Natural killer cell (primary cell): Measurements from ENCODE around the gene KCNQ2. TPM values are rescaled to one million over a fixed set of nuclear protein-coding genes. Genes with fewer than 3 reads are reported as not detected.

Experiments
- ATAC-seq, 3 donors: fragments of 150-1000 bp in 2 of 3; fragments of 200-7000 bp in 1 of 3; cut with Tn5 transposase; 1 replicate in 1 of 3; 2 replicates in 2 of 3; pipeline ENCODE4 v1.10.0; 2021; ENCODE audit warnings: mild to moderate bottlenecking in 2 of 3, moderate library complexity in 2 of 3
- DNase-seq, 2 donors: peaks; one replicate each; pipeline versions ENCODE4 v3.0.0 to v3.0.0-alpha.2; 2013 to 2021; ENCODE audit warnings: mixed read lengths in 1 of 2
- H3K27ac ChIP-seq: one replicate; pipeline ENCODE4 v1.5.1; 2013; ENCODE audit warnings: mild to moderate bottlenecking, low read length
- H3K27me3 ChIP-seq: one replicate; pipeline ENCODE4 v1.6.1; 2013; ENCODE audit warnings: low read length; ENCODE audit not compliant: control insufficient read depth, insufficient read depth
- H3K36me3 ChIP-seq: one replicate; pipeline ENCODE4 v1.6.1; 2013; ENCODE audit warnings: low read length; ENCODE audit not compliant: control insufficient read depth, insufficient read depth
- H3K4me1 ChIP-seq: one replicate; pipeline ENCODE4 v1.6.1; 2013; ENCODE audit warnings: low read length; ENCODE audit not compliant: control insufficient read depth, insufficient read depth
- H3K4me3 ChIP-seq: one replicate; pipeline ENCODE4 v1.5.1; 2013; ENCODE audit warnings: low read length
- H3K9me3 ChIP-seq: one replicate; pipeline ENCODE4 v1.6.1; 2013; ENCODE audit warnings: low read length; ENCODE audit not compliant: control insufficient read depth, insufficient read depth
- H3K27ac Mint-ChIP-seq, 2 donors: one replicate each; pipeline ENCODE4 v1.8.0; 2022; ENCODE audit warnings: mild to moderate bottlenecking in 2 of 2, mixed read lengths in 2 of 2, moderate library complexity in 1 of 2
- H3K27me3 Mint-ChIP-seq, 2 donors: one replicate each; pipeline ENCODE4 v1.8.0; 2022; ENCODE audit warnings: low read depth in 2 of 2, mixed read lengths in 2 of 2
- H3K36me3 Mint-ChIP-seq: one replicate; pipeline ENCODE4 v1.8.0; 2022; ENCODE audit warnings: mixed read lengths
- H3K4me1 Mint-ChIP-seq, 2 donors: one replicate each; pipeline ENCODE4 v1.8.0; 2022; ENCODE audit warnings: mixed read lengths in 2 of 2
- H3K4me3 Mint-ChIP-seq: one replicate; pipeline ENCODE4 v1.8.0; 2022; ENCODE audit warnings: mild to moderate bottlenecking, moderate library complexity, mixed read lengths
- H3K9me3 Mint-ChIP-seq, 2 donors: one replicate each; pipeline ENCODE4 v1.8.0; 2022; ENCODE audit warnings: mixed read lengths in 2 of 2
- WGBS: methylation state at CpG from one replicate; pipeline ENCODE4 v1.1.7; 2013; ENCODE audit warnings: missing lambda C conversion rate; ENCODE audit not compliant: insufficient coverage; 5-methylcytosine and 5-hydroxymethylcytosine counted together
- intact Hi-C: fragments of 100-400 bp; cut with micrococcal nuclease; formaldehyde crosslinking; loops from one replicate; pipeline ENCODE4 v1.14.2; 2022
- total RNA-seq, 4 donors: library from RNA; stranded (reverse); fragments of 120-200 nt in 1 of 4; gene quantifications; one replicate each; pipeline versions ENCODE4 v1.2.3 to v1.2.4, GENCODE V29; 2013 to 2022
- TF ChIP-seq, protein P1 (sequence below): fragments of 200-600 bp; IDR thresholded peaks from one replicate; pipeline ENCODE4 v1.8.0; 2022; ENCODE audit warnings: antibody characterized with exemption

Gene KCNQ2
- total RNA-seq, 3 donors from 2014 or later (not counting 1 experiment from before 2014, with no cell fraction given), result not detected

DNA sequence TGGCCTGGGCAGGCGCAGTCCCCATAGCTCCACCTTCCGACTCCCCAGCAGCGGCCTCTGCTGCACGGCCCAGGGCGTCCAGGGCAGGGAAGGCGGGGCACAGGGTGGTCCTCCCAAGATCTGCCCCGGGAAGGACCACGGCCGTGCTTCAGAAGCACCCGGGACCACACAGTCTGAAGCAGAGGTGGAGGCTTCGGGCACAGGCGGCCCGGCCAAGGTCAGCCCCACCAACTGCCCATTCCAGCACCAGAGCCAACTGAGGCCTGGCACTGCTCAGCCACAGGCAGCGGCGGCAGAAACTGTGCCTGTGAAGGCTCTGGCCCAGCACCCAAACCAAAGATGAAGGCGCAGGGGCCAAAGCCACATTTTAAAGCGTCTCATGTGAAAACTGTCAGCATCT lies 20.6 kb downstream of the KCNQ2 start:
- Mint-ChIP-seq H3K27me3 (peaks cover 0 to 21% of the 10 kb centered on the region in 2 donors), H3K36me3 (no peaks in the 10 kb centered on the region), H3K4me1 (no peaks in the 10 kb centered on the region), H3K9me3 (no peaks in the 10 kb centered on the region), H3K4me3 (no peak overlapping the region), H3K27ac (no peak overlapping the region)
- Histone ChIP-seq H3K9me3 (no peaks in the 10 kb centered on the region), H3K4me1 (peaks cover 7% of the 10 kb centered on the region), H3K36me3 (no peaks in the 10 kb centered on the region), H3K27me3 (peaks cover 9% of the 10 kb centered on the region), H3K4me3 (no peak overlapping the region), H3K27ac (no peak overlapping the region)
- DNase-seq (no peak), ATAC-seq (no peak)
- intact Hi-C loops, result no loop called here
- TF ChIP-seq, protein P1, sequence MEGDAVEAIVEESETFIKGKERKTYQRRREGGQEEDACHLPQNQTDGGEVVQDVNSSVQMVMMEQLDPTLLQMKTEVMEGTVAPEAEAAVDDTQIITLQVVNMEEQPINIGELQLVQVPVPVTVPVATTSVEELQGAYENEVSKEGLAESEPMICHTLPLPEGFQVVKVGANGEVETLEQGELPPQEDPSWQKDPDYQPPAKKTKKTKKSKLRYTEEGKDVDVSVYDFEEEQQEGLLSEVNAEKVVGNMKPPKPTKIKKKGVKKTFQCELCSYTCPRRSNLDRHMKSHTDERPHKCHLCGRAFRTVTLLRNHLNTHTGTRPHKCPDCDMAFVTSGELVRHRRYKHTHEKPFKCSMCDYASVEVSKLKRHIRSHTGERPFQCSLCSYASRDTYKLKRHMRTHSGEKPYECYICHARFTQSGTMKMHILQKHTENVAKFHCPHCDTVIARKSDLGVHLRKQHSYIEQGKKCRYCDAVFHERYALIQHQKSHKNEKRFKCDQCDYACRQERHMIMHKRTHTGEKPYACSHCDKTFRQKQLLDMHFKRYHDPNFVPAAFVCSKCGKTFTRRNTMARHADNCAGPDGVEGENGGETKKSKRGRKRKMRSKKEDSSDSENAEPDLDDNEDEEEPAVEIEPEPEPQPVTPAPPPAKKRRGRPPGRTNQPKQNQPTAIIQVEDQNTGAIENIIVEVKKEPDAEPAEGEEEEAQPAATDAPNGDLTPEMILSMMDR, result no peak
- WGBS, result 93% methylated on average over 17 of the region's 17 CpGs

DNA sequence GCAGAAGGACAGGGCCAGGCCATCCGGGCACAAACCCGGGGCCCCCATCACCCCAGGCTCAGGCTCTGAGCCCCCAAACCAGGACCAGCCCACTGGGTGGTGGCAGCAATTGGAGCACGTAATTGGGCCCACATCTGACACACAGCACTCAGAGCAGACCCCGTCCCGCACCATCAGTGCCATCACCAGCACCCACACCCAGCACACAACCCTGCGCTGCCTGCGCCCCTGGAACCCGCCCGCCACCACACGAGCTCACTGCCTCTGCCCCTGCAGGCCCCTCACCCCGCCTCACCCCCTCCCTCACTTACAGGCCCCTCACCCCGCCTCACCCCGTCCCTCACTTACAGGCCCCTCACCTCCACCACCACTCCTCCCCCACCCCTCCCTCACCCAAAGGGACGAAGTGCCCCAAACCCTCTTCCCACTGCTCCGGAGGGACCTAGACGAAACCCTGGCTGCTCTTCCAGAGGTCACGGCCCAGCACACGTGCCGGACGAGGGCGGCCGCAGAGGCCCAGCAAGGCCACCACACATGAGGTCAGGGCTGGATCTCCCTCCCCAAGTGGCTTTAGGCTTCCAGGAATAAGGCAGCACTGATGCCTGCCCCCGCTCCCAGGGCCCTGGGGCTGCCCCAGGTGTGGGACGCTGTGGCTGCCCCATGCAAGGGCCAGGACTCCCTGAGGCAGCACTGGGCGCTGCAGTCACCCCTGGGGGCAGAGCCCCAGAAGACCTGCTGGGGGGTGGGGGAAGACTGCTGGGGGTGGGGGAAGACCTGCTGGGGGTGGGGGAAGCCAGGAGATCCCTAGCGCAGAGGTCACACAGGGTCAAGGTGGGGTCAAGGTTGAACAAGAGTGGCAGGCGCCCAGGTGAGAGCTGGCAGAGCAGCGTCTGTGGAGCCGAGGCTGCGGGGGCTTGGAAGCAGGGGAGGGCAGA lies 22.4 kb downstream of the KCNQ2 start:
- no peaks in the 10 kb centered on the region for H3K4me1 Mint-ChIP-seq
- Histone ChIP-seq H3K4me1 (peaks cover 7% of the 10 kb centered on the region), H3K27me3 (peaks cover 9% of the 10 kb centered on the region), H3K27ac (no peak overlapping the region), H3K9me3 (no peaks in the 10 kb centered on the region), H3K36me3 (no peaks in the 10 kb centered on the region), H3K4me3 (no peak overlapping the region)
- ATAC-seq (no peak), DNase-seq (no peak)
- H3K27ac Mint-ChIP-seq, result no peak overlapping the region
- peaks cover 0 to 17% of the 10 kb centered on the region in 2 donors for H3K27me3 Mint-ChIP-seq
- TF ChIP-seq, protein P1, result no peak
- no peaks in the 10 kb centered on the region for H3K36me3 Mint-ChIP-seq
- intact Hi-C loops, result no loop called here
- WGBS, result 92% methylated on average over 29 of the region's 30 CpGs
- H3K4me3 Mint-ChIP-seq, result no peak overlapping the region
- no peaks in the 10 kb centered on the region for H3K9me3 Mint-ChIP-seq

DNA sequence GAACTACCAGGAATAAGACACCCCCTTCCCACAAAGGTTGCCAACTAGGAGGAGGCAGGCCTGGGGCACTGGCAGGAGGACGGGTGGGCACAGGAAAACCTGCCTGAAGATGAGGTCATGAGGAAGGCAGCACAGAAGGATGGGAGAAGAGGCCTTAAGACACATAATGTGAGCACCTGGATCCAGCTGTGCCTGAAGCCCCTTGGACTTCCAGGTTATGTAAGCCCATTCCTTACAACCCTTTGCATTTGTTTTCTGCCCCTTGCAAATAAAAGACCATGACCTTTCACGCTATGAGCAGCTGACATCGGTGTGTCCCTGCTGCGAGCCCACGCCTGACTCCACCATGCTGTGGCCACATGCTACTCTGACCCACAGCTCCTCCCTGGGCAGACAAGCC lies 23.4 kb downstream of the KCNQ2 start:
- 85% methylated on average over 5 of the region's 5 CpGs for WGBS
- Histone ChIP-seq H3K4me3 (no peak overlapping the region), H3K4me1 (peaks cover 2% of the 10 kb centered on the region), H3K36me3 (no peaks in the 10 kb centered on the region), H3K27ac (no peak overlapping the region), H3K9me3 (no peaks in the 10 kb centered on the region), H3K27me3 (peaks cover under 1% of the 10 kb centered on the region)
- H3K27ac Mint-ChIP-seq, result no peak overlapping the region
- H3K9me3 Mint-ChIP-seq, result no peaks in the 10 kb centered on the region
- H3K27me3 Mint-ChIP-seq, result peaks cover 0 to 14% of the 10 kb centered on the region in 2 donors
- no peaks in the 10 kb centered on the region for H3K4me1 Mint-ChIP-seq
- no peaks in the 10 kb centered on the region for H3K36me3 Mint-ChIP-seq
- no peak overlapping the region for H3K4me3 Mint-ChIP-seq
- TF ChIP-seq, protein P1, result no peak
- intact Hi-C loops, result no loop called here
- DNase-seq, result no peak
- ATAC-seq, result no peak
